NB4 (cell line): ENCODE data around the gene CPNE2.

ENCODE experiments used
- DNase-seq: peaks from one replicate; pipeline ENCODE4 v3.0.0; 2010; ENCODE audit warnings: low read depth
- H3K4me3 ChIP-seq: one replicate; pipeline ENCODE4 v1.5.1; 2011; ENCODE audit warnings: mild to moderate bottlenecking, low read depth, low read length, moderate library complexity
- CTCF ChIP-seq: IDR thresholded peaks from one replicate; pipeline ENCODE4 v1.5.1; 2012; ENCODE audit warnings: low read depth, low read length
- MYC ChIP-seq: IDR thresholded peaks from 2 replicates; pipeline ENCODE4 v1.6.1; 2011; ENCODE audit warnings: low read depth, low read length
- POLR2A ChIP-seq: IDR thresholded peaks from 2 replicates; pipeline ENCODE4 v1.6.1; 2011; ENCODE audit warnings: mild to moderate bottlenecking; ENCODE audit not compliant: insufficient read length; ENCODE audit errors: extremely low read depth
- TF ChIP-seq, protein P1 (sequence below): IDR thresholded peaks from 2 replicates; pipeline ENCODE4 v1.6.1; 2011; ENCODE audit warnings: low read depth, low read length

CPNE2 gene

GRCh38 chr16:57131351-57131970, 39.1 kb downstream of the CPNE2 start:
- TF ChIP-seq MYC (no peak), POLR2A (no peak), CTCF (no peak)
- TF ChIP-seq, protein P1, sequence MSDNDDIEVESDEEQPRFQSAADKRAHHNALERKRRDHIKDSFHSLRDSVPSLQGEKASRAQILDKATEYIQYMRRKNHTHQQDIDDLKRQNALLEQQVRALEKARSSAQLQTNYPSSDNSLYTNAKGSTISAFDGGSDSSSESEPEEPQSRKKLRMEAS, result no peak
- DNase-seq, result no peak
- H3K4me3 ChIP-seq, result no peak overlapping the region

DNA sequence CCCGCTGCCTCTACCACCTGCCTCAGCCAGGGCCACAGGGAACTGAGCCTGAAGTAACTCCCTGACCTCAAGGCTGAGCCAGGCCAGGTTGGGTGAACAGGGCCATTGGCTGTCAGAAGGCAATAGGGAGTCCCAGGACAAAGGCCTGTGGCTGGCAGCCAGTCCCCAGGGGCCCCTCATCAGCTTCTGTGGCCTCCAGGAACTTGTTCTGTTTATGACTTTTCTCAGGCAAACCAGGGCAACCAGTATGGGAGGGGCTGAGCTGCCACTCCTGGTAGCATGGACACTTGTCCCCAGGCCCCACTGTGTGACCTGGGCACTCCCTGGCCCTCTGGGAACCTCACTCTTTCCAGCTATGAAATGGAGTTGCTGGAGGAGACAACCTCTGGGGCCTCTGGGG, 40.1 kb downstream of the CPNE2 start:
- H3K4me3 ChIP-seq, result no peak overlapping the region
- DNase-seq, result peak; percentile 87
- TF ChIP-seq MYC, result no peak
- TF ChIP-seq, protein P1, result no peak
- TF ChIP-seq CTCF, result no peak
- TF ChIP-seq POLR2A, result no peak

DNA sequence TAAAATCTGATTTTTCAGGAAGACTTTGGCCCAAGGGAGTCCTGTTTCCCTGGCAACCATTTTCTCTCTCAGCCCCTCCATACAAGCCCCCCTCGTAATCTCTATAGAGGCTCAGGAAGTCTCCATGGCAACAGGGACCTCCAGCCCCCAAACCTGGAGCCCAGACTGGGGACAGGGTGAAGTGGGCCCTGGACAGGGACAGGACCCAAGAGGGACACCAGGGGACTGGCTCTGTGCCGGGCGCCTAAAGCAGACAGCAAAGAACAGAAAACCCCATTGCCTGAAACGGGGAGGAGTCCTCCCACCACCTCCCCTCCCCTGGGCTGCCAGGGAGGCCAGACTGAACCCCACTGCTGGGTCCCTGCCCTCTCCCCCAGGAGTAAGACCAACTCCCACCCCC, 40.6 kb downstream of the CPNE2 start:
- H3K4me3 ChIP-seq, result no peak overlapping the region
- DNase-seq, result no peak
- TF ChIP-seq CTCF (no peak), MYC (no peak), POLR2A (no peak)
- TF ChIP-seq, protein P1, result no peak

- DNase-seq, result no peak
- no peak for TF ChIP-seq POLR2A
- TF ChIP-seq, protein P1, result no peak
- no peak for TF ChIP-seq MYC
- TF ChIP-seq CTCF, result no peak
- no peak overlapping the region for H3K4me3 ChIP-seq
Measured at GRCh38 chr16:57133886-57134285, 41.5 kb downstream of the CPNE2 start.

DNA sequence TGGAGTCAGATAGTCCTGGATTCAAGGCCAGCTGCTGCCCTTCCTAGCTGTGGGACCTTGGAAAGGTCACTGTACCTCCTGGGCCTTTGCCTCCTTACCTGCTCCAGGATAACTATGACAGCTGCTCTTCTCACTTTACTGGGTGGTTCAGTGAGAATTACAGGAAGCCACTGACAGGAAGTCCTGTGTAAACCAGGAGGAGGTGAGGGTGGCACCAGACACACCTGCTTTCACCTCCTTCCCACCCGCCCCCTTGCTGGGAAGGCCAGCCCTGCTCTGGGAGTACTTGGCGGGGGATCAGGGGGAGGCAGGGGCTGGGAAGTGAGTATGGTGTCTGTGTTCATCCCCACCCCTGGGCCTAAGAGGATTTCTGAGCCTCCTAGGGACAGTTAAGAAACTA, 42.6 kb downstream of the CPNE2 start:
- DNase-seq, result no peak
- TF ChIP-seq MYC, result no peak
- TF ChIP-seq, protein P1, result no peak
- H3K4me3 ChIP-seq, result no peak overlapping the region

- TF ChIP-seq CTCF (no peak), MYC (no peak), POLR2A (no peak)
- TF ChIP-seq, protein P1, result no peak
- no peak overlapping the region for H3K4me3 ChIP-seq
- DNase-seq, result no peak
Measured at GRCh38 chr16:57137043-57137442, 44.7 kb downstream of the CPNE2 start.
